Adipocyte (in vitro differentiated cells): ENCODE measurements around the gene PTPRN2.
"Not testable (repeated sequence)": the region's sequence is repeated elsewhere in the genome, so short reads cannot be mapped to it uniquely, and the experiment has no call there.

Experiments
- DNase-seq: peaks from one replicate; pipeline ENCODE4 v3.0.0-alpha.2; 2015; ENCODE audit warnings: low read depth
- H3K27me3 ChIP-seq: replicated peaks from 2 replicates; pipeline ENCODE4 v1.7.0; 2013; ENCODE audit warnings: mild to moderate bottlenecking, low read length, moderate library complexity; ENCODE audit not compliant: control insufficient read depth, insufficient read depth
- H3K36me3 ChIP-seq: 2 replicates; pipeline ENCODE4 v1.7.0; 2013; ENCODE audit warnings: low read length, mild to moderate bottlenecking, moderate library complexity; ENCODE audit not compliant: control insufficient read depth, insufficient read depth, severe bottlenecking
- H3K4me1 ChIP-seq: 2 replicates; pipeline ENCODE4 v1.7.0; 2013; ENCODE audit warnings: mild to moderate bottlenecking, low read length, moderate library complexity; ENCODE audit not compliant: control insufficient read depth, insufficient read depth
- H3K4me3 ChIP-seq: 2 replicates; pipeline ENCODE4 v1.7.0; 2013; ENCODE audit warnings: mild to moderate bottlenecking, low read length, moderate library complexity
- H3K9ac ChIP-seq: 2 replicates; pipeline ENCODE4 v1.7.0; 2013; ENCODE audit warnings: mild to moderate bottlenecking, low read length, moderate library complexity
- H3K9me3 ChIP-seq: 2 replicates; pipeline ENCODE4 v1.7.0; 2013; ENCODE audit warnings: mild to moderate bottlenecking, low read length, moderate library complexity; ENCODE audit not compliant: control insufficient read depth

Gene PTPRN2

DNA sequence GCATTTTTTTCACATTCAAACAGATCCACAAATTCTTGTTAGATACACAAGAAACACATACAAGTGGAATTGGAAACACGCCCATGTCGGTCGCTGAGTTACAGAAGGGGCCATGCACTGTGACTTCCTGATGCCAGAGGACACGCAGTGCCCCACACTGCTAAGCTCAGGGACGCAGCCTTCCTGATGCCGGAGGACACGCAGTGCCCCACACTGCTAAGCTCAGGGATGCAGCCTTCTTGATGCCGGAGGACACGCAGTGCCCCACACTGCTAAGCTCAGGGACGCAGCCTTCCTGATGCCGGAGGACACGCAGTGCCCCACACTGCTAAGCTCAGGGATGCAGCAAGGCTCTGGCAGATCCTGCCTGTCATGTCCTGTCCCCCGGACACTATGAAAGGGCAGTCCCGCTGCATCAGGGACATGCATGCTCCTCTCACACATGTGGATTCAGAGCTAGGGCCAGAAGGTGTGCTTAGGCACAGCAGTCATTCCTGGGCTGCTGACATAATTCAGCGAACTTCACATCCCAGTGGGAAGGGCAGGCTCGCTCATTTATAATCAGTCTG, 810.3 kb downstream of the PTPRN2 start:
- H3K9ac ChIP-seq, H3K27me3 ChIP-seq, H3K4me1 ChIP-seq, H3K9me3 ChIP-seq, DNase-seq, H3K4me3 ChIP-seq, H3K36me3 ChIP-seq: not testable (repeated sequence)

DNA sequence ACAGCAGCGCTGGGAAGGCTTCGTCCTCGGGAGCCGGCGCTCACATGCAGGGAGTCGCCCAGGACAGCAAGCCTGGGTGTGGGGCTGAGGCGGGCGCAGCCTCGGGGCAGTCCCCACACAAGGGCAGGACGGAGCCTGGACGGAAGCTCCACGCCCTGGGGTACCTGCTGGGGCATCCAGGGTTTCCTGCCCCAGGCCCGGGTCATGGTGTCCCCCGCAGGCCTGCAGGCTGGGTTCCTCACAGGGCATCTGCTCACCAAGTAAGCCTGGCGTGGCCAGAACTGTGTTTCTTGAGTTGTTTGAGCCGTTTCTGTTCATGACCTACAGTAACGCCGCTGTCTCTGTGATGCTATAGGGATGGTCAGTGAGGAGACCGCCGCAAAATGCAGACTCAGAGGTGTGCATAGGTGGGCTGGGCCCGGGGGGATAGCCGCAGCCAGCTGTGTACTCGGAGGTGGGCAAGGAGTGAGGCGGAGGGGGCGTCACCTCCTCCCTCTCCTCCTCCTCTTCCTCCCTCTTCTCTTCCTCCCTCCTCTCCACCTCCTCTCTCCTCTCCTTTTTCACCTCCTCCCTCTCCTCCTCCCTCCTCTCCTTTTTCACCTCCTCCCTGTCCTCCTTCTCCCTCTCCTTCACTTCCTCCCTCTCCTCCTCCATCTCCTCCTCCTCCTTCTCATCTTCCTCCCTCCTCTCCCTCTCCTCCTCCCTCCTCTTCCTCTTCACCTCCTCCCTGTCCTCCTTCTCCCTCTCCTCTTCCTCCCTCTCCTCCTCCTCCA, 811.9 kb downstream of the PTPRN2 start:
- H3K36me3 ChIP-seq: no peaks in the 10 kb centered on the region
- H3K9ac ChIP-seq: no peak overlapping the region
- no peak for DNase-seq
- no peak overlapping the region for H3K4me3 ChIP-seq
- peaks cover 8% of the 10 kb centered on the region for H3K9me3 ChIP-seq
- H3K4me1 ChIP-seq: no peaks in the 10 kb centered on the region
- H3K27me3 ChIP-seq: no peaks in the 10 kb centered on the region

DNA sequence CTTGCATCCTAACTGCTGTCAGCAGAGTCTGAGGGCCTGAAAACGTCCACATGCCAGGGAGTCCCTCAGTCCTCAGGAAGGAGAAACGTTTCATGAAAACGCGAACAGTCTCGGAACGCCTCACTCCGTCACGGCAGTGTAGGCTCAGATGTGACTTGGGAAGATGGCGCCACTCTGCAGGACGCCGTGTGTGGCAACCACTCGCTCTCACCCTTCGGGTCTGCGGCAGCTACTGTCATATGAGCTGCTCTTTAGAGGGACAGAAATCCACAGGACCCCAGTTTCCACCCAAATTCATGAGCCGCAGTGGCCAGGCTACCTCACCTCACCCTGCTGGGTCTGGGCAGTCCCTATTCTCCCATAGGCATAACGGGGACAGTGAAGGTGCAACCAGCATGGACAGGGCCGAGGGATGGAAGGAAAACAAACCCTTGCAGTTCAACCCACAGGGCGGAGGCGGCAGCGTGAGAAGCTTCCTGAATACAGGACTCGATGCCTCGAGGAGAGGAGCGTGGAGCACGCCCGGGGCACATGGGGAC, 812.5 kb downstream of the PTPRN2 start:
- Histone ChIP-seq H3K36me3 (no peaks in the 10 kb centered on the region), H3K9me3 (peaks cover 10% of the 10 kb centered on the region), H3K4me3 (no peak overlapping the region), H3K4me1 (no peaks in the 10 kb centered on the region), H3K27me3 (no peaks in the 10 kb centered on the region), H3K9ac (no peak overlapping the region)
- no peak for DNase-seq

DNA sequence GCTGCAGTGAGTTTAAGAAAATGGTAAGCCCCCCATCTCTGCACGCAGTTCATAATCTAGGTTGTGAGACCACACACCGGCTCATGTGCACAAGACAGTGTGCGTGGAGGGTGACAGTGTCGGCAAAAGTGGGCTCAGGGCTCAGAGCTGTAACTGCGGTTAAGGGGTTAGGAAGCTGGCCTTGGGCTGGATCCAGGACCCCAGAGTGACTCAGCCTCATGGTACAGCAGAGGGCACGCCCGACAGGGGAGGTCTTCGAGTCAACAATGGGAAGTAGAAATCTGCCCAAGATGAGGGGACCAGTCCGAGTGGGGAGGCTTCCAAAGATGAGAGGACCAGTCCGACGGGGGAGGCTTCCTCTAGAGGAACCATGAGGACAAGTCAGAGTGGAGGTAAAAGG, 813.1 kb downstream of the PTPRN2 start:
- Histone ChIP-seq H3K27me3 (no peaks in the 10 kb centered on the region), H3K36me3 (no peaks in the 10 kb centered on the region), H3K9ac (no peak overlapping the region), H3K4me3 (no peak overlapping the region), H3K9me3 (peaks cover 10% of the 10 kb centered on the region), H3K4me1 (no peaks in the 10 kb centered on the region)
- DNase-seq: no peak

DNA sequence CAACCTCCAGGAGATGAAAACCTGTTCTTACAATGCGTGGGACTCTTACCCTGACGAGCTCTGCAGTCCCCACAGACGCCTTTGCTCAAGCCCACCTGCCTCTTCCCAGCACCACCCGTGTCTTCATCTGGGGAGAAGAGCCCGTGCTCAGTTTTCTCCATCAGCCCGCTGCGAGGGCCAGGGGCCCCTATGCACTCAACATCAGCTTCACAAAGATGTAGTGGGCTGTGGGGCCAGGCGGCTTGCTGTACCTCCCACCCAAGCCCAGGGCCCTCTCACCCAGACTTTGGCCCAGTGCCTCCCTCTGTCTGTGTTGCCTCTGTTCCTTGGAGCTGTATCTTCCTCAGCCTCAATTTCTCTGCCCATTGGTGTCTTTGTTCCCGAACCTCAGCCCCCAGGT, 814.3 kb downstream of the PTPRN2 start:
- H3K4me3 ChIP-seq: no peak overlapping the region
- H3K27me3 ChIP-seq: no peaks in the 10 kb centered on the region
- no peaks in the 10 kb centered on the region for H3K4me1 ChIP-seq
- no peaks in the 10 kb centered on the region for H3K36me3 ChIP-seq
- no peak overlapping the region for H3K9ac ChIP-seq
- DNase-seq: no peak
- peaks cover 10% of the 10 kb centered on the region for H3K9me3 ChIP-seq

DNA sequence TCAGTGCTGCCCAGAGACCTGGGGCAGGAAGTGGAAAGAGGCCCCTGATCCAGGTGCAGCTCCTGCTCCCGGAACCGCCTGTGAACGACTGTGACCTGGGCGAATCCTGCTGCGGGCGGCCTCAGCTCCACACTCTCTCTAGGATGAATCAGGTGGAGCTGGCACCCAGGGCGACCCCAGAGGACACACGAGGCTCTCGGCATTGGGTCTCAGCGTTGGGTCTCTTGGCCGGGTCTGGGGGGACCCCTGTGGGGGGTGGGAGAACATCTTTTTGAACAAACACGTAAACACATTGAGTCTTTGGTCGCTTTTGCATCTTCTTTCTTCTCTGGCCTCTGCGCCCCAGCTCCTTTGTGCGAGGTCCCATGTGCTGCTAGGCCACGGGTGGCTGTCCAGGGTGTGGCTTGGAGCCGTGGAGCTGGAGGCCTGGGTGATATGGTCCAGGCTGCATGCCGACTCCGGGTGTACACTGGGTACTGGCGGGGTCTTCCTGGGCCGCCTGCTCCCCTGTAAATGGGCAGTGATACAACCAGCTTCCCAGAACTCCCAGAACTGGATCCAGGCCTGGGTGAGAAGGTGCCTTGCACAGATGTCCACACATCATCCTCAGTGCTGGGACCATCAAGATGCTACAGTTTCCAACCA, 815.0 kb downstream of the PTPRN2 start:
- DNase-seq: no peak
- H3K9me3 ChIP-seq: peaks cover 8% of the 10 kb centered on the region
- H3K4me3 ChIP-seq: no peak overlapping the region
- H3K4me1 ChIP-seq: no peaks in the 10 kb centered on the region
- no peaks in the 10 kb centered on the region for H3K36me3 ChIP-seq
- no peaks in the 10 kb centered on the region for H3K27me3 ChIP-seq
- no peak overlapping the region for H3K9ac ChIP-seq

DNA sequence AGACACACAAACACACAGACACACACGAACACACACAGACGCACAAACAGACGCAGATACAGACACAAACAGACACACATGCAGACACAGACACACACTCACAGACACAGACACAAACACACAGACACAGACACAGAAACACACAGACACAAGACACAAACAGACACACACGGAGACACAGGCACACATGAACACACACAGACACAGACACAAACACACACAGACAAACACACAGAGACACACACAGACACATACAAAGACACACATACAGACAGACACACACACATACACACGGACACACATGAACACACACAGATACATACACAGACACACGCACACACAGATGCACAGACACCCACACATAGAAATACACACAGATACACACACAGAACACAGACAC, 815.9 kb downstream of the PTPRN2 start:
- Histone ChIP-seq H3K9ac (no peak overlapping the region), H3K27me3 (no peaks in the 10 kb centered on the region), H3K36me3 (no peaks in the 10 kb centered on the region), H3K4me3 (no peak overlapping the region), H3K9me3 (peaks cover 8% of the 10 kb centered on the region), H3K4me1 (no peaks in the 10 kb centered on the region)
- no peak for DNase-seq

DNA sequence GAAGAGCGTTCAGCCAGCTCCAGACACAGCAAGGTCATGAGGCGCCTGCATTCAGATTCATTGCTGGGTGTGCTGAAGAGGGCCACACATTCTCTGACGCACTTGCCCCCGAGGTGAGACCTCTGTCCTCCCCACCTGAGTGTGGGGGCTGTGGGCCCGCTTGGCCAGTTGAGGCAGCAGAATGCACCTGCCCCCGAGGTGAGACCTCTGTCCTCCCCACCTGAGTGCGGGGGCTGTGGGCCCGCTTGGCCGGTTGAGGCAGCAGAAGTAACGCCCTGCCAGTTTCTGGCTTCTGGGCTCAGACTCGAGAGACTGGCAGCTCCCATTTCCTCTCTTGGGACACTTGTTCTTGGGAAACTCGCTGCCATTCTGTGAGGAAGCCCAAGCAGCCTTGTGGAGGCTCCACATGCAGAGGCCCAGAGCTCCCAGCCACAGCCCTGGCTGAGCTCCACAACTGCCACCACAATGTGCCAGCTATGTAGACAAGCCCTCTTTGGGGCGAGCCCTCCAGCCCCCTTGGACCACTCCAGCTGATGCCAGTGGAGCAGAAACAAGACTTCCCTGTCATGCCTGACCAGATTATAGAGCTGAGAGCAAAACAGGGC, 816.8 kb downstream of the PTPRN2 start:
- Histone ChIP-seq H3K9ac (no peak overlapping the region), H3K27me3 (no peaks in the 10 kb centered on the region), H3K4me3 (no peak overlapping the region), H3K36me3 (no peaks in the 10 kb centered on the region), H3K4me1 (no peaks in the 10 kb centered on the region), H3K9me3 (peaks cover 8% of the 10 kb centered on the region)
- DNase-seq: no peak

DNA sequence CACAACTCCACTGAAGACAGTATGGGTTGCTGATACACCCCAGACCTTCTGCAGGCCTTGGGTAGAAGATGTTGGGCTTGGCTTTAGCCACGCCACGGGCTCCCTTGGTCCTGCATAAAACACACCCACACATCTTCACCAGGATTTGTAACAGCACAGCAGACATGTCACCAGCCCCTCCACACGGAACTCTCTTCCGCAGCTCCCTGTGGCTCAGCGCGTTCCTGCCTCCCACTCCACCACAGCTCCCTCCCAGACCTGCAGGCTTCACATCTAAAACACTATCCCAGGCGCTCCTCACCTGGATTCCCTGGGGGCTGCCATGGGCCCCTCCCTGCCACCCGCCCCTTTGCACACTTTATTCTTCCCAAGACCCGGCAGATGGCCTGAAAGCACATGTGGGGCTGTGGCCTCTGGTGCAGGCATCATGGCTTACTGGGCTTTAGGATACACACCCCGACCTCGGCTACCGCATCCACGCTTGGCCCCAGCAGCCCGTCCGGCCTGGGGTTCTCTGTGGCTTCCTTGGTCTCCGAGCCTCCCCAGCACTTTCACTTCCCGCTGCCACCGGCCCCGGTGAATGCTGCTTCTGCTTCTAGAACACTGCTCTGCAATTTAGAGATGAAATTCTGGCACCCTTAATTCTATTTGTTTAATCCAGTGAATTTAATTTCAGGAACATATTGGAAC, 818.0 kb downstream of the PTPRN2 start:
- DNase-seq: no peak
- no peak overlapping the region for H3K9ac ChIP-seq
- no peaks in the 10 kb centered on the region for H3K27me3 ChIP-seq
- no peaks in the 10 kb centered on the region for H3K36me3 ChIP-seq
- no peak overlapping the region for H3K4me3 ChIP-seq
- no peaks in the 10 kb centered on the region for H3K4me1 ChIP-seq
- H3K9me3 ChIP-seq: peaks cover 8% of the 10 kb centered on the region

DNA sequence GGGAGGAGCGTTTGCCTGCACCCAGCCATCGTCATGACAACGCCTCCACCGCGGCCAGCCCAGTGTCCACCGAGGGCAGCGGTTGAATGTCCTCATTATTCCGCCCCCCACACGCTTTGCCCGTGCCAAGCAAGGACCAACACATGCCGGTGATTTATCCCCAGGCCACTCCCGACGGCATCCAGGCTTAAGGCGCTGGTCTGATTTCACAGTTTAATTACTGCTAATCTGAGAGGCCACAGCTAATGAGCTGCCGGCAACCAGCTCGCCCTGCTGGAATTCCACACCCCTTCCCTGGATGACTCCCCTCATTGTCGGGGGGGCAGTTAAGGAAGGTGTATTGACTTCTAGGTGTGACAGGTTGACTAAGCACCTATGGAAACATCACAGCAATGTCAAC, 818.5 kb downstream of the PTPRN2 start:
- H3K9ac ChIP-seq: no peak overlapping the region
- DNase-seq: no peak
- H3K36me3 ChIP-seq: no peaks in the 10 kb centered on the region
- H3K9me3 ChIP-seq: peaks cover 8% of the 10 kb centered on the region
- no peaks in the 10 kb centered on the region for H3K27me3 ChIP-seq
- H3K4me3 ChIP-seq: no peak overlapping the region
- no peaks in the 10 kb centered on the region for H3K4me1 ChIP-seq

DNA sequence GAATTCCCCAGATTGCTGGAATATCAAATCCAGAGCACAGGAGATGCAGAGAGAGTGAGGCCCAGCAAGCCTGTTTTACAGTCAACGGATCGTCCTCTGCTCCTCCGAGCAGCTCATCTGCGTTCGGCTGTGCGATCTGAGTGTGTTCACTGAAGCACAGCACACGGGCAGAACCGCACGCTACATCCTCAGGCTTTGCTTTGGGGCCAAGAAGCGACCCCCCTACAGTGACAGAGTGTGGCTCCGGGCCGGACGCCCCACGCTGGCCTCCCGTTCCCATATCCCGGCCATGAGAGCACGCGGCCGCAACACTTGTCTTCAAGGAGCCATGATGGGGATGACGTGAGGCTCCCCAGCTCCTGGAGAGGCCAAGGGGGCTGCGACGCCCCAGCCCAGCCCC, 819.4 kb downstream of the PTPRN2 start:
- Histone ChIP-seq H3K9ac (no peak overlapping the region), H3K9me3 (peaks cover 8% of the 10 kb centered on the region)

More for the DNA sequence above, 819.4 kb downstream of the PTPRN2 start:
- no peak for DNase-seq
- Histone ChIP-seq H3K4me1 (no peaks in the 10 kb centered on the region), H3K36me3 (no peaks in the 10 kb centered on the region), H3K4me3 (no peak overlapping the region), H3K27me3 (no peaks in the 10 kb centered on the region)
